Measurements from ENCODE around the gene UNCX. TPM values are rescaled to one million over a fixed set of nuclear protein-coding genes. Genes with fewer than 3 reads are reported as not detected.

UNCX gene
- total RNA-seq, 1 donor from 2014 or later: not detected

- H3K4me1 ChIP-seq: peaks cover 14% of the 10 kb centered on the region
- H3K9me3 ChIP-seq (replicated peaks): peaks cover 4% of the 10 kb centered on the region
- DNase-seq: no peak
- intact Hi-C loops (cut with micrococcal nuclease): no loop called here
- TF ChIP-seq CTCF (IDR thresholded peaks at IDR 0.05; ENCODE audit: borderline replicate concordance): no peak
- no peaks in the 10 kb centered on the region for H3K36me3 ChIP-seq
- H3K27me3 ChIP-seq (ENCODE audit: low read depth): peaks cover 100% of the 10 kb centered on the region
- no peak overlapping the region for H3K27ac ChIP-seq (replicated peaks)
- H3K4me3 ChIP-seq: no peak overlapping the region
These were observed 18.2 kb upstream of the UNCX start for GRCh38 chr7:1214516-1214915.

- peaks cover 100% of the 10 kb centered on the region for H3K27me3 ChIP-seq (ENCODE audit: low read depth)
- H3K4me3 ChIP-seq: no peak overlapping the region
- no peak for TF ChIP-seq CTCF (IDR thresholded peaks at IDR 0.05; ENCODE audit: borderline replicate concordance)
- H3K9me3 ChIP-seq (replicated peaks): peaks cover 4% of the 10 kb centered on the region
- no peaks in the 10 kb centered on the region for H3K4me1 ChIP-seq
- no peaks in the 10 kb centered on the region for H3K36me3 ChIP-seq
- intact Hi-C loops (cut with micrococcal nuclease): no loop called here
- no peak overlapping the region for H3K27ac ChIP-seq (replicated peaks)
- DNase-seq: no peak
These were observed 14.0 kb upstream of the UNCX start for GRCh38 chr7:1218541-1219165.

GRCh38 chr7:1219498-1219897 is 13.2 kb upstream of the UNCX start:
- H3K4me1 ChIP-seq: peaks cover 8% of the 10 kb centered on the region
- H3K27ac ChIP-seq (replicated peaks): no peak overlapping the region
- intact Hi-C loops (cut with micrococcal nuclease): no loop called here
- no peak for DNase-seq
- no peak overlapping the region for H3K4me3 ChIP-seq
- peaks cover 4% of the 10 kb centered on the region for H3K9me3 ChIP-seq (replicated peaks)
- H3K36me3 ChIP-seq: no peaks in the 10 kb centered on the region
- H3K27me3 ChIP-seq (ENCODE audit: low read depth): peaks cover 100% of the 10 kb centered on the region
- no peak for TF ChIP-seq CTCF (IDR thresholded peaks at IDR 0.05; ENCODE audit: borderline replicate concordance)

GRCh38 chr7:1220000-1220726 is 12.5 kb upstream of the UNCX start:
- peaks cover 100% of the 10 kb centered on the region for H3K27me3 ChIP-seq (ENCODE audit: low read depth)
- TF ChIP-seq CTCF (IDR thresholded peaks at IDR 0.05; ENCODE audit: borderline replicate concordance): no peak
- intact Hi-C loops (cut with micrococcal nuclease): loop anchor here (10.0 kb wide), 2 partner anchors 215 to 255 kb away; no protein-coding TSS in a partner anchor

GRCh38 chr7:1220977-1221745 is 11.5 kb upstream of the UNCX start:
- Histone ChIP-seq H3K27ac (replicated peaks) (no peak overlapping the region), H3K4me1 (peaks cover 19% of the 10 kb centered on the region), H3K36me3 (no peaks in the 10 kb centered on the region), H3K4me3 (no peak overlapping the region), H3K9me3 (replicated peaks) (peaks cover 4% of the 10 kb centered on the region), H3K27me3 (ENCODE audit: low read depth) (peaks cover 100% of the 10 kb centered on the region)
- no peak for TF ChIP-seq CTCF (IDR thresholded peaks at IDR 0.05; ENCODE audit: borderline replicate concordance)
- DNase-seq: no peak
- intact Hi-C loops (cut with micrococcal nuclease): loop anchor here (10.0 kb wide), 2 partner anchors 214 to 254 kb away; no protein-coding TSS in a partner anchor

More at GRCh38 chr7:1220000-1220726, 12.5 kb upstream of the UNCX start:
- H3K36me3 ChIP-seq: no peaks in the 10 kb centered on the region
- H3K9me3 ChIP-seq (replicated peaks): peaks cover 4% of the 10 kb centered on the region
- H3K4me3 ChIP-seq: no peak overlapping the region
- H3K4me1 ChIP-seq: peaks cover 10% of the 10 kb centered on the region
- no peak for DNase-seq
- H3K27ac ChIP-seq (replicated peaks): no peak overlapping the region

All from left ventricle myocardium inferior (tissue), 1 donor.